ENCODE results near the gene LONP1.

DNA sequence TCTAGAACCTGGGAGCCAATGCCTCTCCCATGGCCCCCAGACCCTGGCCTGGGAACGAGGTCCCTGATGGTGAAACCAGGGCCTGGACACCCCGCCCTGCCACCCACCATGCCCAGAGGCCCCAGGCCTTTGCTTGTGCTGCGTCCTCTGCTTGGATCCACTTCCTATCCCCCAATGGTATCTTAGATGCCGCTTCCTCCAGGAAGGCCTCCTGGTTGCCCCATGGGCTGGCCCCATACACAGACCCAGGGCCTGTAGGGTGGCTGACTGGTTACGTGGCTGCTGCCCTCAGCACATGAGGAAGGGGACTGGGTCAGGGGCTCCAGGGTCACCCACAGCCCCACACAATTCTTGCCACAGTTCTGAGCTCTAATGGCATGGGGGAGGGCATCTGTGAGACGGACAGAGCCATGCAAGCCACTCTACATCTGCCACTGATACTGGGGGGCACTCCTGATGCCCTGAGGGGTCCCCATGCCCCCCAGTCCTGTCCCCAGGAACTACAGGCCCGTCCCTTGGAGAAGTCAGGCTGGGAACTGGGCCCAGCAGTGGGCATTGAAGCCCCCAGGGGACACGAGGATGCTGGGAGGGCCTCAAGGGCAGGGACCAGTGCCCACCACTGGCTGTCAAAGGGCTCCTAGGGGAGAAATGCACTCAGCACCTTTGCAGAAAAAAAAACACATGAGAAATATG lies 24.8 kb downstream of the LONP1 start:
- TF ChIP-seq NANOG (IDR thresholded peaks at IDR 0.05; ENCODE audit: insufficient read depth, low read depth, low read length, poor library complexity, severe bottlenecking) (no peak), GABPA (IDR thresholded peaks at IDR 0.05; ENCODE audit: borderline replicate concordance, insufficient read depth, low read length) (no peak), CEBPB (IDR thresholded peaks at IDR 0.05; ENCODE audit: low read depth, low read length) (no peak), POLR2AphosphoS5 (IDR thresholded peaks at IDR 0.05; ENCODE audit: low read depth, low read length) (no peak), SUZ12 (IDR thresholded peaks at IDR 0.05; ENCODE audit: low read length) (no peak), TAF7 (optimal IDR thresholded peaks at IDR 0.05; ENCODE audit: borderline replicate concordance, low read depth, low read length) (no peak), PHF8 (conservative IDR thresholded peaks at IDR 0.05; ENCODE audit: low read depth, low read length) (no peak), FOSL1 (IDR thresholded peaks at IDR 0.05; ENCODE audit: insufficient read depth, low read depth, low read length) (no peak), SIN3A (conservative IDR thresholded peaks at IDR 0.05 in 1 of 2, IDR thresholded peaks at IDR 0.05 in 1 of 2; ENCODE audit: low read depth in 1 of 2, low read length in 2 of 2) (no peak), RFX5 (IDR thresholded peaks at IDR 0.05; ENCODE audit: borderline replicate concordance, low read depth, low read length) (no peak), POLR2A (IDR thresholded peaks at IDR 0.05; ENCODE audit: control extremely low read depth in 1 of 2, low read depth in 2 of 2, low read length in 2 of 2) (no peak; a peak in 1 of 3 replicates), YY1 (IDR thresholded peaks at IDR 0.05; ENCODE audit: low read depth, low read length) (no peak)
- TF ChIP-seq, protein P1, sequence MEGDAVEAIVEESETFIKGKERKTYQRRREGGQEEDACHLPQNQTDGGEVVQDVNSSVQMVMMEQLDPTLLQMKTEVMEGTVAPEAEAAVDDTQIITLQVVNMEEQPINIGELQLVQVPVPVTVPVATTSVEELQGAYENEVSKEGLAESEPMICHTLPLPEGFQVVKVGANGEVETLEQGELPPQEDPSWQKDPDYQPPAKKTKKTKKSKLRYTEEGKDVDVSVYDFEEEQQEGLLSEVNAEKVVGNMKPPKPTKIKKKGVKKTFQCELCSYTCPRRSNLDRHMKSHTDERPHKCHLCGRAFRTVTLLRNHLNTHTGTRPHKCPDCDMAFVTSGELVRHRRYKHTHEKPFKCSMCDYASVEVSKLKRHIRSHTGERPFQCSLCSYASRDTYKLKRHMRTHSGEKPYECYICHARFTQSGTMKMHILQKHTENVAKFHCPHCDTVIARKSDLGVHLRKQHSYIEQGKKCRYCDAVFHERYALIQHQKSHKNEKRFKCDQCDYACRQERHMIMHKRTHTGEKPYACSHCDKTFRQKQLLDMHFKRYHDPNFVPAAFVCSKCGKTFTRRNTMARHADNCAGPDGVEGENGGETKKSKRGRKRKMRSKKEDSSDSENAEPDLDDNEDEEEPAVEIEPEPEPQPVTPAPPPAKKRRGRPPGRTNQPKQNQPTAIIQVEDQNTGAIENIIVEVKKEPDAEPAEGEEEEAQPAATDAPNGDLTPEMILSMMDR (IDR thresholded peaks at IDR 0.05; ENCODE audit: control extremely low read depth in 1 of 3, insufficient read depth in 1 of 3, low read depth in 1 of 3, low read length in 3 of 3): no peak

All from H1 (cell line).